HUES64 (cell line): Measurements from ENCODE around the gene SCN8A.
"Not testable (repeated sequence)": the region's sequence is repeated elsewhere in the genome, so short reads cannot be mapped to it uniquely, and the experiment has no call there.

Source experiments
- H3K27ac ChIP-seq: 2 replicates; pipeline ENCODE4 v1.7.0; 2013; ENCODE audit warnings: low read depth, low read length, inconsistent platforms
- H3K27me3 ChIP-seq: 2 replicates; pipeline ENCODE4 v1.6.1; 2013; ENCODE audit warnings: mild to moderate bottlenecking, low read length; ENCODE audit not compliant: insufficient read depth
- H3K36me3 ChIP-seq: 2 replicates; pipeline ENCODE4 v1.6.1; 2013; ENCODE audit warnings: mild to moderate bottlenecking, low read length; ENCODE audit not compliant: insufficient read depth
- H3K4me1 ChIP-seq: 2 replicates; pipeline ENCODE4 v1.6.1; 2013; ENCODE audit warnings: mild to moderate bottlenecking, low read length, moderate library complexity; ENCODE audit not compliant: insufficient read depth
- H3K4me3 ChIP-seq: 2 replicates; pipeline ENCODE4 v1.5.1; 2013; ENCODE audit warnings: mild to moderate bottlenecking, low read length, moderate library complexity
- H3K9ac ChIP-seq: 2 replicates; pipeline ENCODE4 v1.6.1; 2013; ENCODE audit warnings: mild to moderate bottlenecking, low read depth, low read length
- H3K9me3 ChIP-seq: 2 replicates; pipeline ENCODE4 v1.6.1; 2013; ENCODE audit warnings: low read depth, low read length; ENCODE audit not compliant: insufficient read depth
- WGBS: fragments of 150-250, 120-280 bp; methylation state at CpG from one replicate; pipeline ENCODE4 v1.1.7; 2013; ENCODE audit warnings: missing lambda C conversion rate; 5-methylcytosine and 5-hydroxymethylcytosine counted together

SCN8A gene

GRCh38 chr12:51823875-51824565, 233.0 kb downstream of the SCN8A start:
- H3K9me3 ChIP-seq, result no peaks in the 10 kb centered on the region
- H3K4me1 ChIP-seq, result peaks cover 27% of the 10 kb centered on the region
- no peak overlapping the region for H3K9ac ChIP-seq
- 0 out of 2 replicates have a peak, but pooled peaks cover 6% of the 10 kb centered on the region for H3K36me3 ChIP-seq
- H3K27me3 ChIP-seq, result peaks cover 18% of the 10 kb centered on the region
- WGBS, result 49% methylated on average over 6 of the region's 6 CpGs
- no peak overlapping the region for H3K27ac ChIP-seq
- H3K4me3 ChIP-seq, result no peak overlapping the region

GRCh38 chr12:51825216-51825615, 234.2 kb downstream of the SCN8A start:
- H3K9ac ChIP-seq, result no peak overlapping the region
- peaks cover 28% of the 10 kb centered on the region for H3K4me1 ChIP-seq
- peaks cover 10% of the 10 kb centered on the region for H3K27me3 ChIP-seq
- 87% methylated on average over 5 of the region's 5 CpGs for WGBS
- no peaks in the 10 kb centered on the region for H3K9me3 ChIP-seq
- no peak overlapping the region for H3K4me3 ChIP-seq
- 0 out of 2 replicates have a peak, but pooled peaks cover 6% of the 10 kb centered on the region for H3K36me3 ChIP-seq
- no peak overlapping the region for H3K27ac ChIP-seq

- WGBS, result 90% methylated on average over 4 of the region's 4 CpGs
- peaks cover 39% of the 10 kb centered on the region for H3K4me1 ChIP-seq
- peaks cover 6% of the 10 kb centered on the region; the same call in 1 of the 2 replicates for H3K27me3 ChIP-seq
- H3K36me3 ChIP-seq, result 0 out of 2 replicates have a peak, but pooled peaks cover 6% of the 10 kb centered on the region
- H3K9me3 ChIP-seq, result no peaks in the 10 kb centered on the region
- H3K9ac ChIP-seq, result no peak overlapping the region
- H3K27ac ChIP-seq, result no peak overlapping the region
- no peak overlapping the region for H3K4me3 ChIP-seq
These were observed 235.8 kb downstream of the SCN8A start for GRCh38 chr12:51826881-51827280.

GRCh38 chr12:51827925-51828818, 237.1 kb downstream of the SCN8A start:
- WGBS, result 76% methylated on average over 11 of the region's 11 CpGs
- Histone ChIP-seq H3K9me3 (no peaks in the 10 kb centered on the region), H3K36me3 (0 out of 2 replicates have a peak, but pooled peaks cover 5% of the 10 kb centered on the region), H3K27ac (peak overlapping the region; percentile 64), H3K27me3 (no peaks in the 10 kb centered on the region; the same call in 1 of the 2 replicates), H3K4me1 (peaks cover 44% of the 10 kb centered on the region), H3K4me3 (no peak overlapping the region), H3K9ac (no peak overlapping the region)

- no peaks in the 10 kb centered on the region for H3K27me3 ChIP-seq
- H3K9ac ChIP-seq, result no peak overlapping the region
- H3K4me1 ChIP-seq, result peaks cover 44% of the 10 kb centered on the region
- H3K4me3 ChIP-seq, result no peak overlapping the region
- 16% methylated on average over 5 of the region's 5 CpGs for WGBS
- H3K36me3 ChIP-seq, result 0 out of 2 replicates have a peak, but pooled peaks cover 3% of the 10 kb centered on the region
- peak overlapping the region; percentile 75; the same call in 1 of the 2 replicates for H3K27ac ChIP-seq
- H3K9me3 ChIP-seq, result no peaks in the 10 kb centered on the region
These were observed 238.0 kb downstream of the SCN8A start for GRCh38 chr12:51829011-51829481.

- Histone ChIP-seq H3K9me3 (no peaks in the 10 kb centered on the region), H3K9ac (no peak overlapping the region), H3K4me1 (peaks cover 44% of the 10 kb centered on the region), H3K27ac (peak overlapping the region; percentile 75; the same call in 1 of the 2 replicates), H3K36me3 (no peaks in the 10 kb centered on the region), H3K27me3 (no peaks in the 10 kb centered on the region), H3K4me3 (no peak overlapping the region)
- WGBS, result 93% methylated on average over 1 of the region's 1 CpG
These were observed 238.6 kb downstream of the SCN8A start for GRCh38 chr12:51829641-51830040.

GRCh38 chr12:51831817-51832216, 240.8 kb downstream of the SCN8A start:
- H3K4me1 ChIP-seq, result peaks cover 59% of the 10 kb centered on the region
- not testable (repeated sequence) for H3K27ac ChIP-seq, H3K9ac ChIP-seq, H3K9me3 ChIP-seq, H3K4me3 ChIP-seq, H3K27me3 ChIP-seq, H3K36me3 ChIP-seq
- 95% methylated on average over 5 of the region's 5 CpGs for WGBS

GRCh38 chr12:51832354-51833107, 241.5 kb downstream of the SCN8A start:
- Histone ChIP-seq H3K36me3 (no peaks in the 10 kb centered on the region), H3K27me3 (no peaks in the 10 kb centered on the region), H3K9me3 (no peaks in the 10 kb centered on the region), H3K9ac (no peak overlapping the region), H3K27ac (no peak overlapping the region), H3K4me1 (peaks cover 62% of the 10 kb centered on the region), H3K4me3 (no peak overlapping the region)
- WGBS, result 62% methylated on average over 10 of the region's 10 CpGs

- H3K27ac ChIP-seq, result no peak overlapping the region
- no peak overlapping the region for H3K4me3 ChIP-seq
- WGBS, result 69% methylated on average over 12 of the region's 12 CpGs
- H3K4me1 ChIP-seq, result peaks cover 62% of the 10 kb centered on the region
- H3K36me3 ChIP-seq, result no peaks in the 10 kb centered on the region
- H3K9me3 ChIP-seq, result no peaks in the 10 kb centered on the region
- no peaks in the 10 kb centered on the region for H3K27me3 ChIP-seq
- no peak overlapping the region for H3K9ac ChIP-seq
These were observed 242.6 kb downstream of the SCN8A start for GRCh38 chr12:51833448-51834227.

- H3K27me3 ChIP-seq, result no peaks in the 10 kb centered on the region
These were observed 243.4 kb downstream of the SCN8A start for GRCh38 chr12:51834411-51834810.

More at GRCh38 chr12:51834411-51834810, 243.4 kb downstream of the SCN8A start:
- H3K27ac ChIP-seq, result no peak overlapping the region
- peaks cover 60% of the 10 kb centered on the region for H3K4me1 ChIP-seq
- no peak overlapping the region for H3K9ac ChIP-seq
- no peaks in the 10 kb centered on the region for H3K9me3 ChIP-seq
- no peak overlapping the region for H3K4me3 ChIP-seq
- no peaks in the 10 kb centered on the region for H3K36me3 ChIP-seq
- 86% methylated on average over 11 of the region's 11 CpGs for WGBS
